Panc1 (cell line): Measurements from ENCODE around the gene CPNE4. TPM values are rescaled to one million over a fixed set of nuclear protein-coding genes. Genes with fewer than 3 reads are reported as not detected.

Experiments
- ATAC-seq: fragments of 200-7000 bp; cut with Tn5 transposase; 2 replicates; pipeline ENCODE4 v1.9.1; 2020; ENCODE audit warnings: mild to moderate bottlenecking, moderate library complexity
- BruUV-seq: library from RNA; stranded (reverse); fragments of 400-500 nt; replicated peaks from 2 replicates; lab custom pipeline; 2021; lab: Mats Ljungman, UMichigan
- CTCF ChIA-PET: fragments of 300-600 bp; sonication (Branson Sonifier 250); formaldehyde crosslinking; loops from one replicate; lab custom pipeline; 2022; ENCODE audit warnings: antibody characterized with exemption; lab: Charles Lee
- POLR2A ChIA-PET: fragments of 300-600 bp; sonication (Branson Sonifier 250); formaldehyde crosslinking; loops from one replicate; lab custom pipeline; 2022; ENCODE audit warnings: antibody characterized with exemption; lab: Charles Lee
- DNase-seq: peaks from one replicate; pipeline ENCODE4 v3.0.0-alpha.2; 2010; ENCODE audit warnings: low read depth, low spot score
- H3K27ac ChIP-seq: 2 replicates; pipeline ENCODE4 v1.5.1; 2011; ENCODE audit warnings: mild to moderate bottlenecking, low read length, inconsistent platforms
- H3K27me3 ChIP-seq: fragments of 200-500 bp; sonication (Bioruptor generic); 2 replicates; pipeline ENCODE4 v1.6.0; 2014; ENCODE audit warnings: low read length, inconsistent platforms; ENCODE audit not compliant: control insufficient read depth, insufficient read depth
- H3K36me3 ChIP-seq: fragments of 200-500 bp; sonication (Bioruptor generic); 2 replicates; pipeline ENCODE4 v1.5.1; 2014; ENCODE audit warnings: inconsistent platforms, mild to moderate bottlenecking, low read length, moderate library complexity; ENCODE audit not compliant: control insufficient read depth, insufficient read depth
- H3K4me1 ChIP-seq: 2 replicates; pipeline ENCODE4 v1.5.1; 2011; ENCODE audit warnings: inconsistent platforms, mild to moderate bottlenecking, low read length, moderate library complexity; ENCODE audit not compliant: control insufficient read depth, insufficient read depth
- H3K4me3 ChIP-seq, 2 experiments: 2 replicates each; pipeline ENCODE4 v1.5.1; 2011 to 2012; ENCODE audit warnings: low read depth in 2 of 2, low read length in 2 of 2, mild to moderate bottlenecking in 2 of 2, inconsistent platforms in 1 of 2, moderate library complexity in 1 of 2
- H3K9me3 ChIP-seq: fragments of 200-500 bp; sonication (Bioruptor generic); 2 replicates; pipeline ENCODE4 v1.5.1; 2014; ENCODE audit warnings: low read depth, mild to moderate bottlenecking, inconsistent platforms, low read length, moderate library complexity; ENCODE audit not compliant: control insufficient read depth, insufficient read depth
- CTCF ChIP-seq: fragments of 450-650 bp; IDR thresholded peaks from 2 replicates; pipeline ENCODE4 v1.5.1; 2017; ENCODE audit warnings: mild to moderate bottlenecking
- POLR2AphosphoS5 ChIP-seq: IDR thresholded peaks from 2 replicates; pipeline ENCODE4 v1.6.1; 2012; ENCODE audit warnings: mild to moderate bottlenecking, low read depth, low read length, moderate library complexity
- REST ChIP-seq, 2 experiments: IDR thresholded peaks; 2 replicates each; pipeline ENCODE4 v1.6.1; 2011 to 2012; ENCODE audit warnings: low read depth in 2 of 2, control low read depth in 1 of 2, low read length in 1 of 2, mild to moderate bottlenecking in 1 of 2, moderate library complexity in 1 of 2; ENCODE audit not compliant: insufficient read depth in 1 of 2
- SIN3A ChIP-seq: IDR thresholded peaks from 2 replicates; pipeline ENCODE4 v1.6.1; 2012; ENCODE audit warnings: low read depth, mild to moderate bottlenecking, low read length, moderate library complexity, borderline replicate concordance; ENCODE audit not compliant: insufficient read depth
- TCF7L2 ChIP-seq: IDR thresholded peaks from 2 replicates; pipeline ENCODE4 v1.6.1; 2011; ENCODE audit warnings: mild to moderate bottlenecking, low read depth, low read length, inconsistent platforms
- in situ Hi-C: cut with HindIII; loops from 2 replicates; pipeline ENCODE4 v1.10.0; 2016; ENCODE audit warnings: low sequenced_read_pairs, low pct_unique_long_range_greater_than_20kb
- intact Hi-C: fragments of 100-400 bp; cut with micrococcal nuclease; formaldehyde crosslinking; loops from one replicate; pipeline ENCODE4 v1.10.0; 2022; ENCODE audit not compliant: unreplicated experiment
- total RNA-seq: library from RNA; stranded (reverse); gene quantifications from one replicate; pipeline ENCODE4 v1.2.1, GENCODE V29; 2021; ENCODE audit not compliant: unreplicated experiment

Gene CPNE4
- total RNA-seq, 1 experiment from 2014 or later = not detected

- BruUV-seq = no TSS peak
- H3K36me3 ChIP-seq = no peaks in the 10 kb centered on the region
- ChIA-PET CTCF (no interaction called here), POLR2A (no interaction called here)
- intact Hi-C loops (no loop called here), in situ Hi-C loops (no loop called here)
- TF ChIP-seq REST (IDR thresholded peaks at IDR 0.05; ENCODE audit: insufficient read depth in 1 of 2, low read depth in 2 of 2, low read length in 1 of 2) (no peak), POLR2AphosphoS5 (no peak), SIN3A (no peak), TCF7L2 (no peak), CTCF (no peak)
- no peak overlapping the region for H3K4me3 ChIP-seq
- DNase-seq (no peak), ATAC-seq (no peak)
- H3K27ac ChIP-seq = no peak overlapping the region
- H3K4me1 ChIP-seq = no peaks in the 10 kb centered on the region
- H3K9me3 ChIP-seq = no peaks in the 10 kb centered on the region; the same call in 1 of the 2 replicates
- H3K27me3 ChIP-seq = peaks cover 2% of the 10 kb centered on the region
Measured at GRCh38 chr3:131957511-131957910, 77.3 kb downstream of the CPNE4 start.

GRCh38 chr3:131948806-131949205, 86.0 kb downstream of the CPNE4 start:
- Histone ChIP-seq H3K27ac (no peak overlapping the region), H3K27me3 (no peaks in the 10 kb centered on the region), H3K4me1 (no peaks in the 10 kb centered on the region), H3K36me3 (no peaks in the 10 kb centered on the region), H3K4me3 (no peak overlapping the region), H3K9me3 (no peaks in the 10 kb centered on the region)
- POLR2A ChIA-PET = no interaction called here
- no TSS peak for BruUV-seq
- intact Hi-C loops = no loop called here
- no peak for TF ChIP-seq REST (IDR thresholded peaks at IDR 0.05; ENCODE audit: insufficient read depth in 1 of 2, low read depth in 2 of 2, low read length in 1 of 2)
- TF ChIP-seq SIN3A = no peak
- no peak for TF ChIP-seq TCF7L2
- TF ChIP-seq CTCF = no peak
- TF ChIP-seq POLR2AphosphoS5 = no peak
- DNase-seq (no peak), ATAC-seq (no peak)
- CTCF ChIA-PET = no interaction called here
- in situ Hi-C loops = no loop called here
